ENCODE results near the gene EVL.
A peak's percentile ranks its signal among the peaks of the same experiment; 100 is the strongest.

Gene EVL

DNA sequence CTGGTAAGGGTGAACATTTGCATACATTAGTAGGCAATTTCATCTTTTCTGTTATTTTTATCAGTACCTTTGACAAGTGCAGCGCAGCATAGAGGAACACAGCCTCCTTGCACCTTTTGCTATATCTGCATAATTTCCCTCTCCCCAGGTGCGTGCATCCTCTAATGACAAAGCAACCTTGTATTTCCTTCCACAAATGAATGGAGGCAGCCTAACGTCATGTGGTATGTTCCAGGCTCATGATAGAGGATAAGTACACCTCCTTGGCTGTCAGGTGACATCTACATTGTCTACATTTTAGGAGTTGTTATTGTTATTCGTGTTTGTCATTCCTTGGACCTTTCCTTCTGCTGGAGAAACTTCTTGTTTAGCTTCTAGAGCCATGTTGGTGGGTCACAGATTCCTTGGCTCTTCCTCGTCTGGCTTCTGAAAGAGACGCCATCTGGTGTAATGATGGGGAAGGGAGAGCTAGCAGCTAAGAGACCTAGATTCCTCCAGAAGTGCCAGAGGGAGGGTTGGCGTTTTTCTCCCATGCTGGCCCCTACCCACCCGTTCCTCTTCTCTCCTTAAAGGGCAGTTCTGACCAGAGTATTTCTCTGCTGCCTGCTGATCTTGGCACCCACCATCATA, 37.0 kb downstream of the EVL start:
- ATAC-seq: no peak

DNA sequence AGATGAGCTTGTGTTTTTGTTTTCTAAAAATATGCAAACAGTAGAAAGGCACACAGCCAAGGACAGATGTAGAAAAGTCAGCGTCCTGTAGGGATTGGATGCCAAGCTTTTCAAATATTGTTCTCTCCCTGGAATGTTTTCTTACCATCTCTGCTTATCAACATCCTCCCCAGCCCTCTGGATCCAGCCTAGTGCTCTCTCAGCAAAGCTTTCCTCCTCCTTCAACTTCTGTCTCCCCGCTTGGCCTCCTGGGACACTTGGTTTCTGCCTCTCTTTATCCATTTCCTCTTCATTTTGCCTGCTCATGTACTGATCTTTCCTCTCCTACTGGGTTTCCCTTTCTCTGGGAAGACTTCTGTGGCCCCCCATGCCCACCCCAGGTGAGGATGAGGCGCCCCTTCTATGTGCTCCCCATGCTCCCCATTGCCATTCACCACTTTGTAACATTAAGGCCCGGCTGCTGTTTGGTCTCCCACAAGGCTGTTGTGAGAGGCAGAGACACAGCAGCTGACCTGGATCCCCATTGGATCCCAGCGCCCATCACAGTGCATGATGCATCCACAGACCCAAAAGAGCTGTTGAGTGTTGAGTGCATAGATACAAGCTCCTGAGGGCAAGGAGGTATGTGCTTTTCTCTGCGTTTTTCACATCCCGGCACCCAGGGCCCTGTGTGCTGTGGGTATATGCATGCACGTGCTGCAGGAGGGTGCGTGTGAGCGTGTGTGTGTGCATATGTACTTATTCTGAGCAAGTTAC, 38.2 kb downstream of the EVL start:
- ATAC-seq: peak; percentile 20; the same call in 2 of the 3 replicates
- TF ChIP-seq, protein P1, sequence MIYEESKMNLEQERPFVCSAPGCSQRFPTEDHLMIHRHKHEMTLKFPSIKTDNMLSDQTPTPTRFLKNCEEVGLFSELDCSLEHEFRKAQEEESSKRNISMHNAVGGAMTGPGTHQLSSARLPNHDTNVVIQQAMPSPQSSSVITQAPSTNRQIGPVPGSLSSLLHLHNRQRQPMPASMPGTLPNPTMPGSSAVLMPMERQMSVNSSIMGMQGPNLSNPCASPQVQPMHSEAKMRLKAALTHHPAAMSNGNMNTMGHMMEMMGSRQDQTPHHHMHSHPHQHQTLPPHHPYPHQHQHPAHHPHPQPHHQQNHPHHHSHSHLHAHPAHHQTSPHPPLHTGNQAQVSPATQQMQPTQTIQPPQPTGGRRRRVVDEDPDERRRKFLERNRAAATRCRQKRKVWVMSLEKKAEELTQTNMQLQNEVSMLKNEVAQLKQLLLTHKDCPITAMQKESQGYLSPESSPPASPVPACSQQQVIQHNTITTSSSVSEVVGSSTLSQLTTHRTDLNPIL (CRISPR knock-in tag; IDR thresholded peaks at IDR 0.05; ENCODE audit: low read depth): no peak
- TF ChIP-seq BACH2 (CRISPR knock-in tag; IDR thresholded peaks at IDR 0.05; ENCODE audit: borderline replicate concordance) (no peak), TCF4 (CRISPR knock-in tag; IDR thresholded peaks at IDR 0.05; ENCODE audit: borderline replicate concordance) (no peak), ZNF565 (CRISPR knock-in tag; conservative IDR thresholded peaks at IDR 0.05; ENCODE audit: low read depth) (no peak), ZNF70 (CRISPR knock-in tag; IDR thresholded peaks at IDR 0.05) (no peak), ZFP30 (CRISPR knock-in tag; IDR thresholded peaks at IDR 0.05) (no peak), ARNTL (CRISPR knock-in tag; IDR thresholded peaks at IDR 0.05; ENCODE audit: borderline replicate concordance, low read depth) (no peak), SNAI2 (CRISPR knock-in tag; IDR thresholded peaks at IDR 0.05) (no peak), OSR1 (CRISPR knock-in tag; IDR thresholded peaks at IDR 0.05) (no peak), ESRRG (CRISPR knock-in tag; IDR thresholded peaks at IDR 0.05) (no peak), ZC3H10 (CRISPR knock-in tag; IDR thresholded peaks at IDR 0.05) (no peak), GLIS3 (CRISPR knock-in tag; IDR thresholded peaks at IDR 0.05) (no peak), PPARA (CRISPR knock-in tag; IDR thresholded peaks at IDR 0.05; ENCODE audit: borderline replicate concordance) (no peak), ISL1 (CRISPR knock-in tag; IDR thresholded peaks at IDR 0.05) (no peak)
- TF ChIP-seq, protein P2, sequence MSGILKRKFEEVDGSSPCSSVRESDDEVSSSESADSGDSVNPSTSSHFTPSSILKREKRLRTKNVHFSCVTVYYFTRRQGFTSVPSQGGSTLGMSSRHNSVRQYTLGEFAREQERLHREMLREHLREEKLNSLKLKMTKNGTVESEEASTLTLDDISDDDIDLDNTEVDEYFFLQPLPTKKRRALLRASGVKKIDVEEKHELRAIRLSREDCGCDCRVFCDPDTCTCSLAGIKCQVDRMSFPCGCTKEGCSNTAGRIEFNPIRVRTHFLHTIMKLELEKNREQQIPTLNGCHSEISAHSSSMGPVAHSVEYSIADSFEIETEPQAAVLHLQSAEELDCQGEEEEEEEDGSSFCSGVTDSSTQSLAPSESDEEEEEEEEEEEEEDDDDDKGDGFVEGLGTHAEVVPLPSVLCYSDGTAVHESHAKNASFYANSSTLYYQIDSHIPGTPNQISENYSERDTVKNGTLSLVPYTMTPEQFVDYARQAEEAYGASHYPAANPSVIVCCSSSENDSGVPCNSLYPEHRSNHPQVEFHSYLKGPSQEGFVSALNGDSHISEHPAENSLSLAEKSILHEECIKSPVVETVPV (CRISPR knock-in tag; IDR thresholded peaks at IDR 0.05): no peak
- TF ChIP-seq, protein P3, sequence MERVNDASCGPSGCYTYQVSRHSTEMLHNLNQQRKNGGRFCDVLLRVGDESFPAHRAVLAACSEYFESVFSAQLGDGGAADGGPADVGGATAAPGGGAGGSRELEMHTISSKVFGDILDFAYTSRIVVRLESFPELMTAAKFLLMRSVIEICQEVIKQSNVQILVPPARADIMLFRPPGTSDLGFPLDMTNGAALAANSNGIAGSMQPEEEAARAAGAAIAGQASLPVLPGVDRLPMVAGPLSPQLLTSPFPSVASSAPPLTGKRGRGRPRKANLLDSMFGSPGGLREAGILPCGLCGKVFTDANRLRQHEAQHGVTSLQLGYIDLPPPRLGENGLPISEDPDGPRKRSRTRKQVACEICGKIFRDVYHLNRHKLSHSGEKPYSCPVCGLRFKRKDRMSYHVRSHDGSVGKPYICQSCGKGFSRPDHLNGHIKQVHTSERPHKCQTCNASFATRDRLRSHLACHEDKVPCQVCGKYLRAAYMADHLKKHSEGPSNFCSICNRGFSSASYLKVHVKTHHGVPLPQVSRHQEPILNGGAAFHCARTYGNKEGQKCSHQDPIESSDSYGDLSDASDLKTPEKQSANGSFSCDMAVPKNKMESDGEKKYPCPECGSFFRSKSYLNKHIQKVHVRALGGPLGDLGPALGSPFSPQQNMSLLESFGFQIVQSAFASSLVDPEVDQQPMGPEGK (CRISPR knock-in tag; IDR thresholded peaks at IDR 0.05; ENCODE audit: borderline replicate concordance): no peak

More for the DNA sequence above, 37.0 kb downstream of the EVL start:
- TF ChIP-seq, protein P4, sequence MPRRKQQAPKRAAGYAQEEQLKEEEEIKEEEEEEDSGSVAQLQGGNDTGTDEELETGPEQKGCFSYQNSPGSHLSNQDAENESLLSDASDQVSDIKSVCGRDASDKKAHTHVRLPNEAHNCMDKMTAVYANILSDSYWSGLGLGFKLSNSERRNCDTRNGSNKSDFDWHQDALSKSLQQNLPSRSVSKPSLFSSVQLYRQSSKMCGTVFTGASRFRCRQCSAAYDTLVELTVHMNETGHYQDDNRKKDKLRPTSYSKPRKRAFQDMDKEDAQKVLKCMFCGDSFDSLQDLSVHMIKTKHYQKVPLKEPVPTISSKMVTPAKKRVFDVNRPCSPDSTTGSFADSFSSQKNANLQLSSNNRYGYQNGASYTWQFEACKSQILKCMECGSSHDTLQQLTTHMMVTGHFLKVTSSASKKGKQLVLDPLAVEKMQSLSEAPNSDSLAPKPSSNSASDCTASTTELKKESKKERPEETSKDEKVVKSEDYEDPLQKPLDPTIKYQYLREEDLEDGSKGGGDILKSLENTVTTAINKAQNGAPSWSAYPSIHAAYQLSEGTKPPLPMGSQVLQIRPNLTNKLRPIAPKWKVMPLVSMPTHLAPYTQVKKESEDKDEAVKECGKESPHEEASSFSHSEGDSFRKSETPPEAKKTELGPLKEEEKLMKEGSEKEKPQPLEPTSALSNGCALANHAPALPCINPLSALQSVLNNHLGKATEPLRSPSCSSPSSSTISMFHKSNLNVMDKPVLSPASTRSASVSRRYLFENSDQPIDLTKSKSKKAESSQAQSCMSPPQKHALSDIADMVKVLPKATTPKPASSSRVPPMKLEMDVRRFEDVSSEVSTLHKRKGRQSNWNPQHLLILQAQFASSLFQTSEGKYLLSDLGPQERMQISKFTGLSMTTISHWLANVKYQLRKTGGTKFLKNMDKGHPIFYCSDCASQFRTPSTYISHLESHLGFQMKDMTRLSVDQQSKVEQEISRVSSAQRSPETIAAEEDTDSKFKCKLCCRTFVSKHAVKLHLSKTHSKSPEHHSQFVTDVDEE (CRISPR knock-in tag; IDR thresholded peaks at IDR 0.05): no peak
- no peak for TF ChIP-seq OSR1 (CRISPR knock-in tag; IDR thresholded peaks at IDR 0.05)
- TF ChIP-seq ZC3H10 (CRISPR knock-in tag; IDR thresholded peaks at IDR 0.05): no peak
- no peak for TF ChIP-seq TCF4 (CRISPR knock-in tag; IDR thresholded peaks at IDR 0.05; ENCODE audit: borderline replicate concordance)
- no peak for TF ChIP-seq ZNF565 (CRISPR knock-in tag; conservative IDR thresholded peaks at IDR 0.05; ENCODE audit: low read depth)
- TF ChIP-seq PPARA (CRISPR knock-in tag; IDR thresholded peaks at IDR 0.05; ENCODE audit: borderline replicate concordance): no peak
- TF ChIP-seq ZFP30 (CRISPR knock-in tag; IDR thresholded peaks at IDR 0.05): no peak
- TF ChIP-seq RARB (CRISPR knock-in tag; IDR thresholded peaks at IDR 0.05): no peak
- TF ChIP-seq BACH2 (CRISPR knock-in tag; IDR thresholded peaks at IDR 0.05; ENCODE audit: borderline replicate concordance): no peak
- TF ChIP-seq ZFP3 (CRISPR knock-in tag; IDR thresholded peaks at IDR 0.05): no peak
- TF ChIP-seq, protein P3 (CRISPR knock-in tag; IDR thresholded peaks at IDR 0.05; ENCODE audit: borderline replicate concordance): no peak
- TF ChIP-seq SNAI2 (CRISPR knock-in tag; IDR thresholded peaks at IDR 0.05): no peak
- TF ChIP-seq, protein P5, sequence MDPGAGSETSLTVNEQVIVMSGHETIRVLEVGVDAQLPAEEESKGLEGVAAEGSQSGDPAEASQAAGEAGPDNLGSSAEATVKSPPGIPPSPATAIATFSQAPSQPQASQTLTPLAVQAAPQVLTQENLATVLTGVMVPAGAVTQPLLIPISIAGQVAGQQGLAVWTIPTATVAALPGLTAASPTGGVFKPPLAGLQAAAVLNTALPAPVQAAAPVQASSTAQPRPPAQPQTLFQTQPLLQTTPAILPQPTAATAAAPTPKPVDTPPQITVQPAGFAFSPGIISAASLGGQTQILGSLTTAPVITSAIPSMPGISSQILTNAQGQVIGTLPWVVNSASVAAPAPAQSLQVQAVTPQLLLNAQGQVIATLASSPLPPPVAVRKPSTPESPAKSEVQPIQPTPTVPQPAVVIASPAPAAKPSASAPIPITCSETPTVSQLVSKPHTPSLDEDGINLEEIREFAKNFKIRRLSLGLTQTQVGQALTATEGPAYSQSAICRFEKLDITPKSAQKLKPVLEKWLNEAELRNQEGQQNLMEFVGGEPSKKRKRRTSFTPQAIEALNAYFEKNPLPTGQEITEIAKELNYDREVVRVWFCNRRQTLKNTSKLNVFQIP (CRISPR knock-in tag; IDR thresholded peaks at IDR 0.05; ENCODE audit: borderline replicate concordance, low read depth): no peak
- TF ChIP-seq TOX (CRISPR knock-in tag; IDR thresholded peaks at IDR 0.05; ENCODE audit: borderline replicate concordance): no peak
- no peak for TF ChIP-seq ZNF70 (CRISPR knock-in tag; IDR thresholded peaks at IDR 0.05)
- TF ChIP-seq CSDC2 (CRISPR knock-in tag; IDR thresholded peaks at IDR 0.05): no peak
- no peak for TF ChIP-seq ARNTL (CRISPR knock-in tag; IDR thresholded peaks at IDR 0.05; ENCODE audit: borderline replicate concordance, low read depth)
- no peak for TF ChIP-seq ISL1 (CRISPR knock-in tag; IDR thresholded peaks at IDR 0.05)

All from SK-N-SH treated with all-trans-retinoic acid at 6 μM for 48 hours (cell line).